Activated T-helper 17 cell treated with anti-CD3 and anti-CD28 coated beads, Interleukin-2, amount 50 U/mL, for 72 hours (primary cell): ENCODE data around the gene CBFA2T2. TPM values are rescaled to one million over a fixed set of nuclear protein-coding genes. Genes with fewer than 3 reads are reported as not detected.
"Not testable (repeated sequence)": the region's sequence is repeated elsewhere in the genome, so short reads cannot be mapped to it uniquely, and the experiment has no call there.

Experiments used
- ATAC-seq: fragments of 150-1000 bp; cut with Tn5 transposase; replicated peaks from 2 replicates; pipeline ENCODE4 v1.10.0; 2021; ENCODE audit warnings: mild to moderate bottlenecking, moderate library complexity
- H3K27ac Mint-ChIP-seq: one replicate; pipeline ENCODE4 v1.8.0; 2022; ENCODE audit warnings: mixed read lengths
- H3K27me3 Mint-ChIP-seq: one replicate; pipeline ENCODE4 v1.8.0; 2022; ENCODE audit warnings: mixed read lengths
- H3K36me3 Mint-ChIP-seq: one replicate; pipeline ENCODE4 v1.8.0; 2022; ENCODE audit warnings: low read depth, mild to moderate bottlenecking, mixed read lengths
- H3K4me1 Mint-ChIP-seq: one replicate; pipeline ENCODE4 v1.8.0; 2022; ENCODE audit warnings: mixed read lengths
- H3K4me3 Mint-ChIP-seq: one replicate; pipeline ENCODE4 v1.8.0; 2022; ENCODE audit warnings: mild to moderate bottlenecking, mixed read lengths
- H3K9me3 Mint-ChIP-seq: one replicate; pipeline ENCODE4 v1.8.0; 2022; ENCODE audit warnings: mixed read lengths
- total RNA-seq, 2 donors: library from RNA; stranded (reverse); gene quantifications; one replicate each; pipeline ENCODE4 v1.2.3, GENCODE V29; 2022

Gene CBFA2T2
- 10 to 100 TPM; 14.5 to 25.6 TPM for total RNA-seq

DNA sequence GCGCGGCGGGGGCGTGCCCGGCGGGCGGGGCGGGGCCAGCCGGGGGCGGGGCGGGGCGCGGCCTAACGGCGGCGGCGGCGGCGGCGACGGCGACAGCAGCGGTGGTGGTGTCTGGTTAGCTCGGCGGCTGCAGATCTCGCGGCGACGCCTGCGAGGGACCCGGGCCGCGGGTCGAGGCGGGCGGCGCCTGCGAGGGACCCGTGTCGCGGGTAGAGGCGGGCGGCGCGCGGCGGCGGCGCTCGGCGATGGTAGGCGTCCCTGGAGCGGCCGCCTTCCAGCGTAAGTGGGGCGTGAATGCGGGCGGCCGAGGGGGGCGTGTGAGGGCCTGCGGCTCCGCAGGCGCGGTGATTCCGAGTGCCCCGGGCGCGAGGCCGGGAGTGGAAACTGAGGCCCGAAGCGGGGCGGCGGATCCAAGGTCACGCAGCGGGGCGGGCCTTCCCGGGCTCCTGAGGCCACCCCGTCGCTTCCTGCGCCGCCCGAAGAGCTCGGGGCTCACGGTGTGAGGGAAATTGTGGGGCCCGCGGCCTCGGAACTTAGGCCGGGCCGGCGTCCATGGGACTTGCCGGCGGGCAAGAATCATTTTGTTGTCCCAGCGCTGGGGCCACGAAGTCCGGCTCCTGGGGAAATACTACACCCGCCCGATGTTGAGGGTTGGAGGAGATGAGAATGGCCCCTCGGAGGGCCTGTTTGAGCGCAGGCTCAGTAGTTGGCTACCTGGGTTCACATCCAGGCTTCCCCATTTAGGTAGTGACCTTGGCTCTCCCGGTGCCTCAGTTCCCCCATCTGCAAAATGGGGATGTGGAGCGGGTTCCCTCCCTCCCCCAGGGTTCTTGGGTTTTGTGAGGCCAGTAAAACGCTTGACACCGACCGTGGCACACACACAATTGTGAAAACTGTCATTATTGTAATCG lies at the start of gene CBFA2T2:
CBFA2T2 (plus strand) TSS at position 74 of the 911 bp plus-strand sequence; CDS start at position 246, 172 bp downstream.
- peak; percentile 63 for ATAC-seq
- Mint-ChIP-seq H3K4me3 (peak within 1 kb of the TSS; percentile 83), H3K27me3 (no peaks in the 10 kb centered on the region), H3K36me3 (peaks cover 5% of the 10 kb centered on the region), H3K9me3 (no peaks in the 10 kb centered on the region), H3K27ac (peak within 1 kb of the TSS; percentile 84), H3K4me1 (no peaks in the 10 kb centered on the region)

DNA sequence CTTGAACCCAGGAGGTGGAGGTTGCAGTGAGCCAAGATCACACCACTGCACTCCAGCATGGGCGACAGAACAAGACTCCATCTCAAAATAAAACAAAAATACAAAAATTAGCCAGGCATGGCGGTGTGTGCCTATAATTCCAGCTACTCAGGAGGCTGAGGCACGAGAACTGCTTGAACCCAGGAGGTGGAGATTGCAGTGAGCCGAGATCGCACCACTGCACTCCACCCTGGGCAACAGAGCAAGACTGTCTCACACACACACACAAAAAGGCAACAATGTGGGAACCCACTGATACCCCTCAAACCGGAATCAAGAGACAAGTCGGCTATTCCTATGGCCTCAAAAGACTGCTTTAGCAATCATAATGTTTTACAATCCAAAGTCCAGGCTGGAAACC lies 49.3 kb upstream of the CBFA2T2 start:
- not testable (repeated sequence) for ATAC-seq, H3K36me3 Mint-ChIP-seq, H3K9me3 Mint-ChIP-seq, H3K4me3 Mint-ChIP-seq, H3K27ac Mint-ChIP-seq, H3K27me3 Mint-ChIP-seq
- H3K4me1 Mint-ChIP-seq = peaks cover 12% of the 10 kb centered on the region

DNA sequence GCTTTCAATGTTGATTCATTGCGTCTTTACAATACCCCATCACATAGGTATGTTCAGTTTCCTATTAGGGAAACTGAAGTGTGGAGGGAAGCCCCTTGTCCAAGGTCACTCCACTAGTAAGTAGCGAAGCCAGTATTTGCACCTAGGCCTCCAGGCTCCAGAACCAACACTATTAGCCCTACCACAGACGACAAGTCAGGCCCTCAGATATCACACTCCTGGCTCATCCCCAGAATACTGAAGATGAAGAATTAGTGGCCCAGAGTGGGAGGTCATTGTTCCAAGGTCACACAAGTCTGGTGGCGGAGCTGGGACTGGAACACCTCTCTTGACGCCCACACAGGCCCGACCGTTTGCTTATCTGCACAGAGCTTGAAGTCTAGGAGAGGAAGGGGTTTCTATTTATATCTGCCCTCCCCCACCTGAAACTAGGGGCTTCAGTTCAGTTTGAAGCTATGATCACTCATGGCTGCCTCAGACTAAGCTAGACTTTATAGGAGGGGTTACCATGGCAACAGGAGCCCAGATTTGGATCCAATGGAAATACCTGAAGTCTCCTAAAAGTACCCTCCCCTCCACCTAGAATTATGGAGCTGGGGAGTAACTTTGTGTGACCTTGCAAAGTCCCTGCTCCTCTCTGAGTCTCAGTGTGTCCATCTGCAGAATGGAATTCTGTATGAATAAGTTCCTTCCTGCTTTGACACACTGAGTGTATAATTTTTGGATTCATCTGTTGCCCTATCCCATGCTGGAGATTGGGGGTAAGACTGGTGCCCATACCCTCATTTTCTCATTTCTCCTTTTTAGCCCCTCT lies 48.5 kb upstream of the CBFA2T2 start:
- H3K9me3 Mint-ChIP-seq = no peaks in the 10 kb centered on the region
- peaks cover 12% of the 10 kb centered on the region for H3K4me1 Mint-ChIP-seq
- no peak overlapping the region for H3K27ac Mint-ChIP-seq
- no peaks in the 10 kb centered on the region for H3K36me3 Mint-ChIP-seq
- no peak overlapping the region for H3K4me3 Mint-ChIP-seq
- H3K27me3 Mint-ChIP-seq = no peaks in the 10 kb centered on the region
- ATAC-seq = no peak

DNA sequence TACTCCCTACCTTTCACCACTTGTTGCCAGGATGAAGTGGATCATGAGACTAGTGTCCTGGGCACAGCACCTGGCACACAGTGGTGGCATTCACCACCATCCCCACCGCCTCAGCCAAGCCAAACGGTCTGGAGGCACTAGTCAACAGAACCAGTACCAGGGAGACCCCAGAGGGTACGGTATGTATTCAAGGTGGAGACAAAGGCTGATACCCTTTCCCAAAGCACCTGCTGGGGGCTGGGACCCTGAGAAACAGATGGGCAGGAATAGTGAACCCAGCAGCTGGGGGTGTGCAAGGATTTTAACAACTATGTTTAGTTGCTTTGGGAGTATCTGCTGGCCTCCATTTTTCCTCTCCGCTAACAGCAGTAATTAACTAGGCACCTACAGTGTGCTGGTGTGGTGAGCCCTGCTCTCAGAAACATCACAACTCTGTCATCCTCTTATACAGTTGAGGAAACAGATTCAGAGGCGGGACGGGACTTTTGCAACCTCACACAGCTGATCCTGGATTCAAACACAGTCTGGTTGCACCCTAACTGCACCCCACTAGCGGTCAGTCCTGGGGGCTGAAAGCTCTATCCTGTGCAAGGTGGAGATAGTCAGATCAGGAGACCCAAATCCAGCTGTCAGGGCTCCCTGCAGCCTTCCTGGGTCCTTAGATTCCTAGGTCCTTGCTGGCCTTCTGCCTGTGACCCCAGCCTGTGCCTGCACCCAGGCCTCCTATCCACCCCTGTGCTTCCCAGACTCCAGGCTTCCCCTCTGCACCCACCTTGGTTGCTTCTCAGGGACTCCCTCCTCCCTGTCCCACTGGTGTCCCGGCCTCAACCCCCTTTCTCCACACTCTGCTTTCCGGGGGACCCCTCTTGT lies 47.5 kb upstream of the CBFA2T2 start:
- H3K27ac Mint-ChIP-seq = no peak overlapping the region
- peaks cover 12% of the 10 kb centered on the region for H3K4me1 Mint-ChIP-seq
- H3K9me3 Mint-ChIP-seq = no peaks in the 10 kb centered on the region
- H3K4me3 Mint-ChIP-seq = peak overlapping the region; percentile 92
- no peaks in the 10 kb centered on the region for H3K27me3 Mint-ChIP-seq
- ATAC-seq = no peak
- H3K36me3 Mint-ChIP-seq = no peaks in the 10 kb centered on the region

DNA sequence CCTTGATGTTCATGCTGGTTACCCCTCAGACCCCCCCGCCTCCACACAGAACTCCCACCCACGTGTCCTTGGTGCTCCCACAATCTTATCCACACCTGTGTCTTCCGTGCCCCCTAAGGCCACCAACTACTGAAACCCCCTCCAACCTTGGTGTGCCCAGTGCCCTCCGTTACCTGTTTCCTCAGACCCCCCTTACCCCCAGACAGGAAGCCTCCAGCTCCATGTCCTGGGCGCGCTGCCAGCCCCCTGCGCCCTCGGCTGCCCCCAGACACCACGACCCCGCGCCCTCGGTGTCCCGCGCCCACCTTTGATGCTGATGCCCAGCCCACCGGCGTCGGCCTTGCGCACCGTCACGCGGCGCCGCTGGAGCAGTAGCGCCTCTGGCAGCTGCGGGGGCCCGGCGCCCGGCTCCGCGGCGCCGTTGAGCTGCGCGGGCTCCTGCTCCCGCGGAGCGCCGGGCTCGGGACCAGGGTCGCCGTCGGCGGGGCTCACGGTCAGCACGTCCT lies 46.8 kb upstream of the CBFA2T2 start:
- H3K4me1 Mint-ChIP-seq = peaks cover 12% of the 10 kb centered on the region
- H3K9me3 Mint-ChIP-seq = no peaks in the 10 kb centered on the region
- H3K27me3 Mint-ChIP-seq = no peaks in the 10 kb centered on the region
- H3K36me3 Mint-ChIP-seq = no peaks in the 10 kb centered on the region
- peak; percentile 18 for ATAC-seq
- peak overlapping the region; percentile 92 for H3K4me3 Mint-ChIP-seq
- no peak overlapping the region for H3K27ac Mint-ChIP-seq

DNA sequence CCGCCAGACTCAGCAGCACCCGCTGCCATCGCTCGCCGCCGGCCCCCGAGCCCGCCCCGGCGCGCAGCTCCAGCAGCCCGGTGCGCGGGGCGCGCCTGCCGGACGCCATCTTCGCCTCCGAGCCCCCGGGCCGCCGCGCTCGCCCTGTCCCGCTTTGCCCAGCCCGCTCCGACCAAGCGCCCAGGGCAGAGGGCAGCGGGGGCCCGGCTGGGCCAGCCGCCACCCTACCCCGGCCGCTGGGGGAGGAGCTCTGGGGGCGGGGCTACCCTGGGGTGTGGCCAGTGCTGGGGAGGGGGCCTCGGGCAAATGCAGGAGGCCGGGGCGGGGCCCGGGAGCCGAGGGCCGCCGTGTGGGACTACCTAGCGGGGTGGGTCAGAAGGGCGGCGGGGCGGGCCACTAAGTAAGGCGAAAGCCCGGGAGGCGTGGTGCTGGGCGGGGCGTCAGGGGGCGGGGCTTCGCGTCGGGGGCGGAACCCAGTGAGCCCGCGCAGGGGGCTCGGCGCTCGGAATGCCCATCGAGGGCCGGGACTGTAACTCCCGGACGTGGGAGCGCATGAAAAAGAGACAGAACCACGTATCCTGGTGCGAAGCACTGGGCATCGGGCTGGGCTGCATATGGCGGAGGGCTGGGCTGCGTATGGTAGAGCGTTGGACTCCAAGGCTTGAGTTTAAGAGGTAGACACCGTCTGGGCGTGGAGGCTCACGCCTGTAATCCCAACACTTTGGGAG lies 46.2 kb upstream of the CBFA2T2 start, which contains the start of gene SNTA1:
SNTA1 (minus strand) TSS at position 252 of the 728 bp plus-strand sequence; CDS start at position 109, 143 bp downstream.
- peaks cover 12% of the 10 kb centered on the region for H3K4me1 Mint-ChIP-seq
- peak; percentile 97 for ATAC-seq
- H3K27me3 Mint-ChIP-seq = no peaks in the 10 kb centered on the region
- peak within 1 kb of the TSS; percentile 78 for H3K27ac Mint-ChIP-seq
- no peaks in the 10 kb centered on the region for H3K9me3 Mint-ChIP-seq
- no peaks in the 10 kb centered on the region for H3K36me3 Mint-ChIP-seq
- peak within 1 kb of the TSS; percentile 92 for H3K4me3 Mint-ChIP-seq

DNA sequence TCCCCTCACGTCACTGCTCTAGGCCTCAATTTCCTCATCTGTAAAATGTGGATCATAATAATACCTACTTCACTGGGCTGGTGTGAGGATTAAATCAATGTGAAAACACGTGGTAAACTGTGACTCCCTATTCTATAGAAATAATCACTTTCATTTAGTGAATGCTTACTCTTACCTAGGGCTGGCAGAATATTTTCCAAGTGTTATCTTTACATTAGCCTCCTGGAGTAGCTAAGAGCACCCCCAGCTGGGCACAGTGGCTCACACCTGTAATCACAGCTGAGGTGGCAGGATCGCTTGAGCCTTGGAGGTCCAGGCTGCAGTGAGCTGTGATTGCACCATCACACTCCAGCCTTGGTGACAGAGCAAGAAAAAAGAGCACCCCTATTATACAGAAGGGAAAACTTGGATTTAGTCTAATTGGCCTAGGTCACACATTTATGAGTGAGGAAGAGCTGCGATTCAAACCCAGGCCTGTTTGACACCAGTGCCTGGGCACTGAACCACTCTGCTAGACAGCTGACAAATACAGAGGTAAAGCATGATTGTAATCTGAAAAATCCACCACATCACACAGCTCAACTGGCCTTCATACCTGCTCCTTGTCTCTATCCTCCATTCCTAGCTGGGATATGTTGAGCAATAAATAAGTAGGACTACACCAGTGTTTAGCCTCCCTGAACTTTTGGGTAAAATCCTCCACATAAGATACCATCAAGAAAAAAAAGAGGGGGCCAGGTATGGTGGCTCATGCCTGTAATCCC lies 44.9 kb upstream of the CBFA2T2 start:
- peak overlapping the region; percentile 92 for H3K4me3 Mint-ChIP-seq
- H3K36me3 Mint-ChIP-seq = no peaks in the 10 kb centered on the region
- H3K27ac Mint-ChIP-seq = peak overlapping the region; percentile 78
- peaks cover 12% of the 10 kb centered on the region for H3K4me1 Mint-ChIP-seq
- H3K9me3 Mint-ChIP-seq = no peaks in the 10 kb centered on the region
- ATAC-seq = no peak
- H3K27me3 Mint-ChIP-seq = no peaks in the 10 kb centered on the region

DNA sequence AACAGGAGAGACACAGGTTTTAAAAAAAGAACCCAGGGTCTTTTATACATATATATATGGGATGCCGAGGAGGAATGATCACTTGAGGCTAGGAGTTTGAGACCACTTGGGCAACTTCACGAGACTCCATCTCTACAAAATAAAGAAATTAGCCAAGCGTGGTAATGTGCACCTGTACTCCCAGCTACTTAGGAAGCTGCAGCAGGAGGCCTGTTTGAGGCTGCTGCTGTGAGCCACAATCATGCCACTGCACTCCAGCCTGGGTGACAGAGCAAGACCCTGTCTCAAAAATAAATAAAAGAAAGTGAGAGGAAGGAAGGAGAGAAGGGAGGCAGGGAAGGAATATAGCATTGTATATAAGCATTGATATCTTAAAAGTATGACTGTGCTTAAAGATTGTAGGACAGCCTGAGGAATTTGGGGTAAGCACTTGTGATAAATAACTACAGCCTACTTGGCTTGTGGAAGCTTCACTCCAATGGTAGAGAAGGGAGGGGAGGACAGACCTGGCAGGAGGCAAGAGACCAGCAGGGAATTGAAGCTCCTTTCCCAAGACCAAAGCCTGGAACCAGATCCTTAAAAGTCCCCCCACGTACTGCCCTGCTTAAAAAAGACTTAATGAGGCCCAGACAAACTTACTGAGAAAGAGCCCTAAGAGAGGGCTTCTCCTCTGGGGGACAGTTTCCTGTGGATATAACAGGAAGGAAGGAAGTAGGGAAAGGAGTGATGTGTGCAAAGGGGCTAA lies 43.8 kb upstream of the CBFA2T2 start:
- no peak for ATAC-seq
- Mint-ChIP-seq H3K4me3 (no peak overlapping the region), H3K36me3 (no peaks in the 10 kb centered on the region), H3K4me1 (peaks cover 12% of the 10 kb centered on the region), H3K27me3 (no peaks in the 10 kb centered on the region), H3K27ac (no peak overlapping the region), H3K9me3 (no peaks in the 10 kb centered on the region)

DNA sequence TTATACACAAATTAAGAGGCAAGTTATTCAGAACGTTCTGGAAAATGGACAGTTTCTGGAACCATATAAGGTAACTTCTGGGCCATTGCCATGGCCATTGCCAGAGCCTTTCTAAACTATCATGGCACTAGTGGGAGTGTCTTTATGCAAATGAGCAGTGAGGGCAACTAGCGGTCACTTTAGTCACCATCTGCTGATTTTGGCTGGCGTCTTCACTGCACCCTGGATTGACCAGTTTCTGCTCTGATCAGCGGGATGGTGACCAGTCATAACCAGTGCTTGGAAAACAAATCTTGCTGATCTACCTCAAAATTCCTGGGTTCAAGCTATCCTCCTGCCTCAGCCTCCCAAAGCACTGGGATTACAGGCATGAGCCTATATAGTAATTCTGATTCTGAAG lies 39.0 kb upstream of the CBFA2T2 start:
- Mint-ChIP-seq H3K4me3 (no peak overlapping the region), H3K27ac (no peak overlapping the region), H3K27me3 (no peaks in the 10 kb centered on the region), H3K9me3 (no peaks in the 10 kb centered on the region), H3K36me3 (no peaks in the 10 kb centered on the region), H3K4me1 (no peaks in the 10 kb centered on the region)
- no peak for ATAC-seq

DNA sequence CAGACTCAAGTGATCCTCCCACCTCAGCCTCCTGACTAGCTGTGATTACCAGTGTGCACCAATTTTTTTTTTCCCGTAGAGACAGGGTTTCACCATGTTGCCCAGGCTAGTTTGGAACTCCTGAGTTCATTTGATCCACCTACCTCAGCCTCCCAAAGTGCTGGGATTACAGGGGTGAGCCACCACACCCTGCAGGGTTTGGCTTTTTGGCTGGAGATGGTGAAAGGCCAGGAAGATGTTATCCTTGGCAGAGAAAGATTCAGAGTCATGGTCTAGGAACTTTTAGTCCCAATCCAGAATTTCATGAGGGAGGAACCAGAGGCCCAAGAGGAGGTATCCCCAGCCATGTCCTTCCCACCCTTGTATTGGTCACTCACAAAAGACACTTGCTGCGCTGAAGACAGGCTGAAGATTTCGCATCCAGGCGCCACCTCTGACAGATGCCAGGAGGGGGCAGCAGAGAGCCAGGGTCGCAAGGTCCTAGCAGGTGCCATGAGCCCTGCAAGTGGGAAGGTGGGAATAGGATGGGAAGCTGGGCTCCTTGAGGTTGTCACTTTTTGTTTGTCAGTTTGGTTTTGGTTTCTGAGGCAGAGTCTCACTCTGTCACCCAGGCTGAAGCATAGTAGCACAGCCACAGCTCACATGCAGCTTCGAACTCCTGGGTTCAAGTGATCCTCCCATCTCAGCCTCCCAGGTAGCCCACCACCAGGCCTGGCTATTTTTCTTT lies 32.8 kb upstream of the CBFA2T2 start:
- not testable (repeated sequence) for H3K27me3 Mint-ChIP-seq, H3K36me3 Mint-ChIP-seq, H3K27ac Mint-ChIP-seq, H3K4me1 Mint-ChIP-seq, H3K9me3 Mint-ChIP-seq, H3K4me3 Mint-ChIP-seq
- peak; percentile 94 for ATAC-seq

DNA sequence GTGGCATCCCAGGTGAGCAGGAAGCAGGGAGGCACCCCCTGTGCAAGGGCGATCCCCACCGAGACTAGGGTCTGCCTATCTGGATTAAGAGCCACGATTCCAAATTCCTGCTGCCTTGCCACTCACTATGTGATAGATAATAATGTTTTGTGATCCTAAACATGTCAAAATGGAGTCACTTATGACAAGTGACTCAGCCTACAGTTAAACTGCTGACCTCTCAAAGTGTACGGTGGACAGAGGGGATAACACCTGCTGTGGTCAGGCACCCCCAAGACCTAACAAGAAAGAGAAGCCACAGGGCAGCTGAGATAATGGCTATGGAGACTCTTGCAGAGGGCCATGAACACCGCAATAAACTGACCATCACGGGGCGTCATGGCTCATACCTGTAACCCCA lies 30.3 kb upstream of the CBFA2T2 start:
- Mint-ChIP-seq H3K4me1 (peaks cover 3% of the 10 kb centered on the region), H3K36me3 (no peaks in the 10 kb centered on the region), H3K4me3 (no peak overlapping the region), H3K27ac (no peak overlapping the region), H3K27me3 (no peaks in the 10 kb centered on the region), H3K9me3 (no peaks in the 10 kb centered on the region)
- no peak for ATAC-seq

DNA sequence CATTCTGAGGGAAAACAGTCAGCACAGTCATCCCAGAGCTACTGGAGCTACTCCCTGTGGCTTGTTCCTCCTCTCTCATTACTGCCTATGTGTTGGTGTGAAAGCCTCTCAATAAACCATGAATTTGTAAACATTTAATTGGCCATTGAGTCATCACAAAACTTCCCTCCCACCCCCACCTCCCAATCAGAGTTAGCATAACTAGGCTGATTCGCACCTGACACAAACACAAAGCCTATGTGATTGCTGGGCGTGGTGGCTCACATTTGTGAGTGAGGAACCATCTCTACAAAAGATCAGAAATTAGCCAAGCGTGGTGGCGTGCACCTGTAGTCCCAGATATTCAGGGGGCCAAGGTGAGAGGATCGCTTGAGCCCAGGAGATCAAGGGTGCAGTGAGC lies 29.2 kb upstream of the CBFA2T2 start:
- Mint-ChIP-seq H3K9me3 (no peaks in the 10 kb centered on the region), H3K4me3 (no peak overlapping the region), H3K36me3 (no peaks in the 10 kb centered on the region), H3K4me1 (peaks cover 3% of the 10 kb centered on the region), H3K27me3 (no peaks in the 10 kb centered on the region), H3K27ac (peak overlapping the region; percentile 28)
- ATAC-seq = peak; percentile 53
